HG02981 (cell line): ENCODE results near the gene TIMM23.
A peak's percentile ranks its signal among the peaks of the same experiment; 100 is the strongest.
"Not testable (repeated sequence)": the region's sequence is repeated elsewhere in the genome, so short reads cannot be mapped to it uniquely, and the experiment has no call there.

Source experiments
- ATAC-seq: cut with Tn5 transposase; IDR thresholded peaks from one replicate; pipeline ENCODE4 v1.9.1; 2021; ENCODE audit warnings: mild to moderate bottlenecking, moderate library complexity; ENCODE audit not compliant: unreplicated experiment

Gene TIMM23

GRCh38 chr10:45972106-45972812, at the start of gene TIMM23:
Gene TIMM23 (plus strand): TSS chr10:45972489. CDS start chr10:45972625, 136 bp downstream.
- peak; percentile 63 for ATAC-seq

- ATAC-seq: not testable (repeated sequence)
Measured at GRCh38 chr10:45926790-45927189, 45.5 kb upstream of the TIMM23 start.

- ATAC-seq: not testable (repeated sequence)
Measured at GRCh38 chr10:45931305-45931704, 41.0 kb upstream of the TIMM23 start.

GRCh38 chr10:45934788-45935187, 37.5 kb upstream of the TIMM23 start:
- ATAC-seq: not testable (repeated sequence)

GRCh38 chr10:45939176-45939697, 33.1 kb upstream of the TIMM23 start:
- ATAC-seq: not testable (repeated sequence)

GRCh38 chr10:45941196-45941595, 31.1 kb upstream of the TIMM23 start:
- ATAC-seq: not testable (repeated sequence)

- not testable (repeated sequence) for ATAC-seq
Measured at GRCh38 chr10:45945476-45945875, 26.8 kb upstream of the TIMM23 start.

GRCh38 chr10:45947363-45947762, 24.9 kb upstream of the TIMM23 start:
- ATAC-seq: not testable (repeated sequence)

- not testable (repeated sequence) for ATAC-seq
Measured at GRCh38 chr10:45948801-45949200, 23.5 kb upstream of the TIMM23 start.

- ATAC-seq: not testable (repeated sequence)
Measured at GRCh38 chr10:45954367-45954766, 17.9 kb upstream of the TIMM23 start.

- ATAC-seq: not testable (repeated sequence)
Measured at GRCh38 chr10:45956634-45957033, 15.7 kb upstream of the TIMM23 start.

GRCh38 chr10:45957928-45958327, 14.4 kb upstream of the TIMM23 start:
- ATAC-seq: not testable (repeated sequence)

GRCh38 chr10:45962686-45963452, 9.4 kb upstream of the TIMM23 start:
- not testable (repeated sequence) for ATAC-seq

GRCh38 chr10:45971019-45971418, 1.3 kb upstream of the TIMM23 start:
- ATAC-seq: not testable (repeated sequence)

GRCh38 chr10:45971742-45972105, 565 bp upstream of the TIMM23 start:
- ATAC-seq: peak; percentile 33

GRCh38 chr10:45972813-45973169, 502 bp downstream of the TIMM23 start:
- peak; percentile 26 for ATAC-seq

GRCh38 chr10:45974041-45974440, 1.8 kb downstream of the TIMM23 start:
- ATAC-seq: not testable (repeated sequence)

- ATAC-seq: peak; percentile 70
Measured at GRCh38 chr10:45978554-45978953, 6.3 kb downstream of the TIMM23 start.

GRCh38 chr10:45981367-45981766, 9.1 kb downstream of the TIMM23 start:
- ATAC-seq: not testable (repeated sequence)

GRCh38 chr10:45983538-45984186, 11.4 kb downstream of the TIMM23 start:
- ATAC-seq: not testable (repeated sequence)

- not testable (repeated sequence) for ATAC-seq
Measured at GRCh38 chr10:45984473-45984872, 12.2 kb downstream of the TIMM23 start.
